HEK293 (cell line): ENCODE results near the gene SORBS2.

Experiments used
- CTCF ChIA-PET: fragments of 350-600 bp; formaldehyde crosslinking; extraction: SDS; loops from one replicate; lab custom pipeline; 2021; ENCODE audit warnings: antibody characterized with exemption; lab: Yijun Ruan, JAX
- POLR2A ChIA-PET: fragments of 300-600 bp; formaldehyde crosslinking; extraction: SDS; loops from one replicate; lab custom pipeline; 2020; ENCODE audit warnings: antibody characterized with exemption, inconsistent platforms; lab: Yijun Ruan, JAX
- H3K27ac ChIP-seq: fragments of 200-500 bp; sonication (Bioruptor generic); 2 replicates; pipeline ENCODE4 v1.5.1; 2014; ENCODE audit warnings: low read depth, low read length, control low read depth, inconsistent platforms; ENCODE audit errors: extremely low read depth
- H3K36me3 ChIP-seq, 2 experiments: fragments of 200-500 bp in 1 of 2; sonication (Bioruptor generic) in 1 of 2; 1 replicate in 1 of 2; 2 replicates in 1 of 2; pipeline ENCODE4 v1.5.1; 2014 to 2017; ENCODE audit warnings: inconsistent platforms in 2 of 2, low read length in 2 of 2; ENCODE audit not compliant: control insufficient read depth in 2 of 2, insufficient read depth in 1 of 2
- H3K4me1 ChIP-seq: fragments of 200-500 bp; sonication (Bioruptor generic); 2 replicates; pipeline ENCODE4 v1.5.1; 2014; ENCODE audit warnings: mild to moderate bottlenecking, low read length, inconsistent platforms; ENCODE audit not compliant: control insufficient read depth, insufficient read depth
- H3K4me3 ChIP-seq: 2 replicates; pipeline ENCODE4 v1.5.1; 2011; ENCODE audit warnings: low read depth, mild to moderate bottlenecking, control low read depth, low read length, moderate library complexity
- H3K9me3 ChIP-seq: fragments of 200-500 bp; sonication (Bioruptor generic); 2 replicates; pipeline ENCODE4 v1.5.1; 2014; ENCODE audit warnings: low read depth, low read length, inconsistent platforms; ENCODE audit not compliant: control insufficient read depth, insufficient read depth
- FEZF1 ChIP-seq: fragments of 450-650 bp; formaldehyde crosslinking; IDR thresholded peaks from 2 replicates; pipeline ENCODE4 v1.5.1; 2016; ENCODE audit warnings: missing biosample characterization, missing genetic modification characterization
- GLIS2 ChIP-seq: fragments of 450-650 bp; formaldehyde crosslinking; IDR thresholded peaks from 2 replicates; pipeline ENCODE4 v1.5.1; 2016; ENCODE audit warnings: missing biosample characterization, missing genetic modification characterization
- KLF16 ChIP-seq: fragments of 450-650 bp; formaldehyde crosslinking; IDR thresholded peaks from 2 replicates; pipeline ENCODE4 v1.5.1; 2017; ENCODE audit warnings: missing biosample characterization, missing genetic modification characterization
- KLF7 ChIP-seq: fragments of 450-650 bp; formaldehyde crosslinking; IDR thresholded peaks from 2 replicates; pipeline ENCODE4 v1.5.1; 2016; ENCODE audit warnings: missing biosample characterization, missing genetic modification characterization, borderline replicate concordance
- KLF9 ChIP-seq: fragments of 450-650 bp; formaldehyde crosslinking; IDR thresholded peaks from 2 replicates; pipeline ENCODE4 v1.5.1; 2016; ENCODE audit warnings: missing biosample characterization, missing genetic modification characterization, low read depth
- REPIN1 ChIP-seq: fragments of 450-650 bp; formaldehyde crosslinking; IDR thresholded peaks from 2 replicates; pipeline ENCODE4 v1.5.1; 2017; ENCODE audit warnings: missing biosample characterization, missing genetic modification characterization, low read depth
- SP7 ChIP-seq: fragments of 450-650 bp; formaldehyde crosslinking; IDR thresholded peaks from 2 replicates; pipeline ENCODE4 v1.5.1; 2016; ENCODE audit warnings: missing biosample characterization, missing genetic modification characterization
- ZBTB17 ChIP-seq: fragments of 450-650 bp; formaldehyde crosslinking; IDR thresholded peaks from 2 replicates; pipeline ENCODE4 v1.5.1; 2016; ENCODE audit warnings: missing biosample characterization, missing genetic modification characterization
- ZBTB48 ChIP-seq: fragments of 450-650 bp; formaldehyde crosslinking; IDR thresholded peaks from 2 replicates; pipeline ENCODE4 v1.5.1; 2016; ENCODE audit warnings: missing biosample characterization, missing genetic modification characterization
- ZFP41 ChIP-seq: fragments of 450-650 bp; formaldehyde crosslinking; IDR thresholded peaks from 2 replicates; pipeline ENCODE4 v1.5.1; 2016; ENCODE audit warnings: missing biosample characterization, missing genetic modification characterization, borderline replicate concordance
- ZFP69B ChIP-seq: fragments of 450-650 bp; formaldehyde crosslinking; IDR thresholded peaks from 2 replicates; pipeline ENCODE4 v1.5.1; 2016; ENCODE audit warnings: missing biosample characterization, missing genetic modification characterization
- ZNF146 ChIP-seq: fragments of 450-650 bp; formaldehyde crosslinking; IDR thresholded peaks from 2 replicates; pipeline ENCODE4 v1.5.1; 2016; ENCODE audit warnings: missing biosample characterization, missing genetic modification characterization
- ZNF266 ChIP-seq: fragments of 450-650 bp; formaldehyde crosslinking; IDR thresholded peaks from 2 replicates; pipeline ENCODE4 v1.5.1; 2016; ENCODE audit warnings: missing biosample characterization, missing genetic modification characterization, low read depth
- ZNF274 ChIP-seq, 2 experiments: fragments of 200-500 bp in 1 of 2; fragments of 450-650 bp in 1 of 2; sonication (Bioruptor generic) in 1 of 2; formaldehyde crosslinking in 1 of 2; IDR thresholded peaks; 2 replicates each; pipeline versions ENCODE4 v1.5.1 to v1.6.1; 2014 to 2016; ENCODE audit warnings: borderline replicate concordance in 1 of 2, inconsistent platforms in 1 of 2, low read length in 1 of 2, missing biosample characterization in 1 of 2, missing genetic modification characterization in 1 of 2
- ZNF292 ChIP-seq: fragments of 450-650 bp; formaldehyde crosslinking; IDR thresholded peaks from 2 replicates; pipeline ENCODE4 v1.5.1; 2016; ENCODE audit warnings: low read depth, missing biosample characterization, missing genetic modification characterization, borderline replicate concordance
- ZNF302 ChIP-seq: fragments of 450-650 bp; formaldehyde crosslinking; IDR thresholded peaks from 2 replicates; pipeline ENCODE4 v1.5.1; 2016; ENCODE audit warnings: missing biosample characterization, missing genetic modification characterization, low read depth
- ZNF404 ChIP-seq: fragments of 450-650 bp; formaldehyde crosslinking; IDR thresholded peaks from 2 replicates; pipeline ENCODE4 v1.5.1; 2017; ENCODE audit warnings: missing biosample characterization, missing genetic modification characterization
- ZNF423 ChIP-seq: fragments of 450-650 bp; formaldehyde crosslinking; IDR thresholded peaks from 2 replicates; pipeline ENCODE4 v1.5.1; 2016; ENCODE audit warnings: missing biosample characterization, missing genetic modification characterization
- ZNF623 ChIP-seq: fragments of 450-650 bp; formaldehyde crosslinking; IDR thresholded peaks from 2 replicates; pipeline ENCODE4 v1.5.1; 2016; ENCODE audit warnings: missing biosample characterization, missing genetic modification characterization
- ZNF639 ChIP-seq: fragments of 450-650 bp; formaldehyde crosslinking; IDR thresholded peaks from 2 replicates; pipeline ENCODE4 v1.5.1; 2016; ENCODE audit warnings: missing biosample characterization, missing genetic modification characterization
- ZNF660 ChIP-seq: fragments of 450-650 bp; IDR thresholded peaks from 2 replicates; pipeline ENCODE4 v1.5.1; 2018; ENCODE audit warnings: missing biosample characterization, mild to moderate bottlenecking, missing genetic modification characterization
- ZNF843 ChIP-seq: fragments of 450-650 bp; formaldehyde crosslinking; IDR thresholded peaks from 2 replicates; pipeline ENCODE4 v1.5.1; 2016; ENCODE audit warnings: missing biosample characterization, missing genetic modification characterization
- ZSCAN23 ChIP-seq: fragments of 450-650 bp; formaldehyde crosslinking; IDR thresholded peaks from 2 replicates; pipeline ENCODE4 v1.5.1; 2016; ENCODE audit warnings: missing biosample characterization, missing genetic modification characterization
- TF ChIP-seq, protein P1 (sequence below): fragments of 450-650 bp; formaldehyde crosslinking; IDR thresholded peaks from 2 replicates; pipeline ENCODE4 v1.5.0; 2017; ENCODE audit warnings: missing biosample characterization, missing genetic modification characterization, borderline replicate concordance
- TF ChIP-seq, protein P2 (sequence below): fragments of 450-650 bp; formaldehyde crosslinking; IDR thresholded peaks from 2 replicates; pipeline ENCODE4 v1.5.1; 2016; ENCODE audit warnings: missing biosample characterization, missing genetic modification characterization
- TF ChIP-seq, protein P3 (sequence below): fragments of 450-650 bp; formaldehyde crosslinking; IDR thresholded peaks from 2 replicates; pipeline ENCODE4; 2016; ENCODE audit warnings: missing biosample characterization, missing genetic modification characterization
- TF ChIP-seq, protein P4 (sequence below): fragments of 450-650 bp; formaldehyde crosslinking; IDR thresholded peaks from 2 replicates; pipeline ENCODE4 v1.5.1; 2016; ENCODE audit warnings: missing biosample characterization, missing genetic modification characterization

The SORBS2 gene

DNA sequence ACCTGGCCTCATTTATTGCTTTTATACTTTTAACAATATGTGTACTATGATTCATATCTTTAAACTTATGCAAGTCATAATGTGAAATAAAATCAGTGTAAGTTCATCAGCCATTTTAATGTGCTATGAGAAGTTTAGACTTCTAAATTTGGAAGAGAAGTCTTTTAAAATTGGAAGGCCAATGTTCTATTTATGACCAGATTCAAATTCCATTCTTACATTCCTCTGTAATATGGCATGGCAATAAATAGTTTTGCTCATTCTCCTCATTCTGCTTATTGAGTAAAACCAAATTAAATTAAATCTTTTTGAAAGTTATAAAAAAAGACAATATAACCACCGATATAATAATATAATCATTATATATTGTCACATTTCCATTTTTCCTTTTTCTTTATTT lies 126.2 kb downstream of the SORBS2 start:
- ChIA-PET POLR2A (no interaction called here), CTCF (no interaction called here)
- no peak overlapping the region for H3K4me3 ChIP-seq
- no peak overlapping the region for H3K27ac ChIP-seq
- H3K9me3 ChIP-seq, result no peaks in the 10 kb centered on the region
- no peaks in the 10 kb centered on the region for H3K36me3 ChIP-seq
- H3K4me1 ChIP-seq, result no peaks in the 10 kb centered on the region
- TF ChIP-seq ZFP41 (no peak), ZNF404 (tag by site-specific recombination) (no peak), ZNF146 (tag by site-specific recombination) (no peak), REPIN1 (tag by site-specific recombination) (no peak), ZNF302 (tag by site-specific recombination) (no peak)

DNA sequence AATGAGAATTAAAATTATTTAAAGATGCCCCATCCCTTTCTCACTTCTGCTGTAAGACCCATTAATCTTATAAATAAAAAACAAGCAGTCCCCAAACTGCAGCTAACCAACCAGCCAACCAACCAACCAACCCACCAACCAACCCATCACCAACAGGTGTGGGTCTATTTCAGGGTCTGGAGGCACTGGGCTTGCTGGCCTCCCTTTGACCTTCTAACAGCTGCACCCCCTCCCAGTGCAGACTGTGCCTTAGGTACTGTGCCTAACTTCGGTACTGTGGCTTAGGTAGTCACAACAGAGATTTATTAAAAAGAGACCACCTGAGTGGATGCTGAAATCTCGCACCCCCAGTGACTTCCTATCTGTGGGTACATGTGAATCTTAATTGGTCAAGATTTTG lies 128.1 kb downstream of the SORBS2 start:
- H3K36me3 ChIP-seq, result no peaks in the 10 kb centered on the region
- no peak overlapping the region for H3K4me3 ChIP-seq
- no peaks in the 10 kb centered on the region for H3K4me1 ChIP-seq
- ChIA-PET POLR2A (no interaction called here), CTCF (no interaction called here)
- TF ChIP-seq ZNF274 (IDR thresholded peaks at IDR 0.05; ENCODE audit: low read length) (no peak), ZNF274 (tag by site-specific recombination; IDR thresholded peaks at IDR 0.05; ENCODE audit: borderline replicate concordance) (no peak), KLF7 (tag by site-specific recombination) (no peak), GLIS2 (tag by site-specific recombination) (no peak), ZNF292 (no peak), ZNF423 (tag by site-specific recombination) (no peak), ZNF843 (tag by site-specific recombination) (no peak), ZSCAN23 (no peak), ZFP41 (no peak), ZNF660 (tag by site-specific recombination) (no peak), ZFP69B (tag by site-specific recombination) (no peak), SP7 (tag by site-specific recombination) (no peak), KLF9 (tag by site-specific recombination) (no peak), KLF16 (tag by site-specific recombination) (no peak)
- TF ChIP-seq, protein P1, sequence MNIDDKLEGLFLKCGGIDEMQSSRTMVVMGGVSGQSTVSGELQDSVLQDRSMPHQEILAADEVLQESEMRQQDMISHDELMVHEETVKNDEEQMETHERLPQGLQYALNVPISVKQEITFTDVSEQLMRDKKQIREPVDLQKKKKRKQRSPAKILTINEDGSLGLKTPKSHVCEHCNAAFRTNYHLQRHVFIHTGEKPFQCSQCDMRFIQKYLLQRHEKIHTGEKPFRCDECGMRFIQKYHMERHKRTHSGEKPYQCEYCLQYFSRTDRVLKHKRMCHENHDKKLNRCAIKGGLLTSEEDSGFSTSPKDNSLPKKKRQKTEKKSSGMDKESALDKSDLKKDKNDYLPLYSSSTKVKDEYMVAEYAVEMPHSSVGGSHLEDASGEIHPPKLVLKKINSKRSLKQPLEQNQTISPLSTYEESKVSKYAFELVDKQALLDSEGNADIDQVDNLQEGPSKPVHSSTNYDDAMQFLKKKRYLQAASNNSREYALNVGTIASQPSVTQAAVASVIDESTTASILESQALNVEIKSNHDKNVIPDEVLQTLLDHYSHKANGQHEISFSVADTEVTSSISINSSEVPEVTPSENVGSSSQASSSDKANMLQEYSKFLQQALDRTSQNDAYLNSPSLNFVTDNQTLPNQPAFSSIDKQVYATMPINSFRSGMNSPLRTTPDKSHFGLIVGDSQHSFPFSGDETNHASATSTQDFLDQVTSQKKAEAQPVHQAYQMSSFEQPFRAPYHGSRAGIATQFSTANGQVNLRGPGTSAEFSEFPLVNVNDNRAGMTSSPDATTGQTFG (tag by site-specific recombination), result no peak
- TF ChIP-seq, protein P2, sequence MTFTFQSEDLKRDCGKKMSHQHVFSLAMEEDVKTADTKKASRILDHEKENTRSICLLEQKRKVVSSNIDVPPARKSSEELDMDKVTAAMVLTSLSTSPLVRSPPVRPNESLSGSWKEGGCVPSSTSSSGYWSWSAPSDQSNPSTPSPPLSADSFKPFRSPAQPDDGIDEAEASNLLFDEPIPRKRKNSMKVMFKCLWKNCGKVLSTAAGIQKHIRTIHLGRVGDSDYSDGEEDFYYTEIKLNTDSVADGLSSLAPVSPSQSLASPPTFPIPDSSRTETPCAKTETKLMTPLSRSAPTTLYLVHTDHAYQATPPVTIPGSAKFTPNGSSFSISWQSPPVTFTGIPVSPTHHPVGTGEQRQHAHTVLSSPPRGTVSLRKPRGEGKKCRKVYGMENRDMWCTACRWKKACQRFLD, result no peak
- H3K9me3 ChIP-seq, result no peaks in the 10 kb centered on the region
- H3K27ac ChIP-seq, result no peak overlapping the region

GRCh38 chr4:185683222-185683621 lies 128.8 kb downstream of the SORBS2 start:
- no peaks in the 10 kb centered on the region for H3K36me3 ChIP-seq
- no peak overlapping the region for H3K4me3 ChIP-seq
- CTCF ChIA-PET, result no interaction called here
- no peak overlapping the region for H3K27ac ChIP-seq
- POLR2A ChIA-PET, result no interaction called here
- no peaks in the 10 kb centered on the region for H3K9me3 ChIP-seq
- H3K4me1 ChIP-seq, result no peaks in the 10 kb centered on the region
- TF ChIP-seq ZNF266 (no peak), ZNF623 (tag by site-specific recombination) (no peak), FEZF1 (no peak), ZSCAN23 (no peak), ZNF639 (tag by site-specific recombination) (no peak), ZBTB48 (tag by site-specific recombination) (no peak), ZBTB17 (tag by site-specific recombination) (no peak)
- TF ChIP-seq, protein P3, sequence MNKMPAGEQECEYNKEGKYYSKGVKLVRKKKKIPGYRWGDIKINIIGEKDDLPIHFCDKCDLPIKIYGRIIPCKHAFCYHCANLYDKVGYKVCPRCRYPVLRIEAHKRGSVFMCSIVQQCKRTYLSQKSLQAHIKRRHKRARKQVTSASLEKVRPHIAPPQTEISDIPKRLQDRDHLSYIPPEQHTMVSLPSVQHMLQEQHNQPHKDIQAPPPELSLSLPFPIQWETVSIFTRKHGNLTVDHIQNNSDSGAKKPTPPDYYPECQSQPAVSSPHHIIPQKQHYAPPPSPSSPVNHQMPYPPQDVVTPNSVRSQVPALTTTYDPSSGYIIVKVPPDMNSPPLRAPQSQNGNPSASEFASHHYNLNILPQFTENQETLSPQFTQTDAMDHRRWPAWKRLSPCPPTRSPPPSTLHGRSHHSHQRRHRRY (tag by site-specific recombination), result no peak
- TF ChIP-seq, protein P4, sequence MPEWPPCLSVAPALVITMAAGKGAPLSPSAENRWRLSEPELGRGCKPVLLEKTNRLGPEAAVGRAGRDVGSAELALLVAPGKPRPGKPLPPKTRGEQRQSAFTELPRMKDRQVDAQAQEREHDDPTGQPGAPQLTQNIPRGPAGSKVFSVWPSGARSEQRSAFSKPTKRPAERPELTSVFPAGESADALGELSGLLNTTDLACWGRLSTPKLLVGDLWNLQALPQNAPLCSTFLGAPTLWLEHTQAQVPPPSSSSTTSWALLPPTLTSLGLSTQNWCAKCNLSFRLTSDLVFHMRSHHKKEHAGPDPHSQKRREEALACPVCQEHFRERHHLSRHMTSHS (tag by site-specific recombination), result no peak
